ENCODE results near the gene CCDC190.

- TF ChIP-seq POLR2A (IDR thresholded peaks at IDR 0.05; ENCODE audit: extremely low read depth, insufficient read length) (no peak), CTCF (IDR thresholded peaks at IDR 0.05; ENCODE audit: low read depth, low read length) (no peak), MAX (IDR thresholded peaks at IDR 0.05; ENCODE audit: low read depth, low read length) (no peak), MYC (IDR thresholded peaks at IDR 0.05; ENCODE audit: low read depth, low read length) (no peak)
These were observed 650 bp upstream of the CCDC190 start for GRCh38 chr1:162861625-162862024.

All from NB4 (cell line).